Endothelial cell of umbilical vein (primary cell): Measurements from ENCODE around the gene EMCN. TPM values are rescaled to one million over a fixed set of nuclear protein-coding genes. Genes with fewer than 3 reads are reported as not detected.
A peak's percentile ranks its signal among the peaks of the same experiment; 100 is the strongest.

Experiments
- BruUV-seq: library from RNA; stranded (reverse); fragments of 400-500 nt; replicated peaks from 2 replicates; lab custom pipeline; 2021; lab: Mats Ljungman, UMichigan
- CTCF ChIA-PET: fragments of 300-600, 350-600 bp; sonication (Branson Sonifier 250); formaldehyde crosslinking; loops from one replicate; lab custom pipeline; 2021; ENCODE audit warnings: antibody characterized with exemption, inconsistent platforms; lab: Charles Lee
- POLR2A ChIA-PET: fragments of 300-600, 350-600 bp; sonication (Branson Sonifier 250); formaldehyde crosslinking; loops from one replicate; lab custom pipeline; 2021; ENCODE audit warnings: antibody characterized with exemption, inconsistent platforms; lab: Charles Lee
- DNase-seq: peaks from one replicate; pipeline ENCODE4 v3.0.0-alpha.2; 2011; ENCODE audit warnings: low read depth, low spot score
- FAIRE-seq: peaks from 2 replicates; lab custom pipeline; 2011; peaks lifted over from hg19 to GRCh38; lab: Jason Lieb, UNC
- H2AFZ ChIP-seq: 2 replicates; pipeline ENCODE4 v1.6.0; 2012; ENCODE audit warnings: low read depth, low read length, control low read depth, inconsistent platforms
- H3K27ac ChIP-seq: 2 replicates; pipeline ENCODE4 v1.5.1; 2011; ENCODE audit warnings: low read depth, mild to moderate bottlenecking, control low read depth, low read length, moderate library complexity; ENCODE audit not compliant: insufficient read depth
- H3K27me3 ChIP-seq, 2 experiments: 2 replicates each; pipeline versions ENCODE4 v1.6.0 to v1.6.1; 2011; ENCODE audit warnings: low read length in 2 of 2, mixed read lengths in 1 of 2; ENCODE audit not compliant: control insufficient read depth in 2 of 2, insufficient read depth in 2 of 2
- H3K36me3 ChIP-seq, 2 experiments: 2 replicates in 1 of 2; 3 replicates in 1 of 2; pipeline ENCODE4 v1.5.1; 2011; ENCODE audit warnings: low read length in 2 of 2, mild to moderate bottlenecking in 1 of 2, moderate library complexity in 1 of 2; ENCODE audit not compliant: control insufficient read depth in 2 of 2, insufficient read depth in 2 of 2; ENCODE audit errors: extremely low read depth in 1 of 2
- H3K4me1 ChIP-seq: 3 replicates; pipeline ENCODE4 v1.5.1; 2011; ENCODE audit warnings: mild to moderate bottlenecking, low read length; ENCODE audit not compliant: control insufficient read depth, insufficient read depth; ENCODE audit errors: extremely low read depth
- H3K4me2 ChIP-seq: 2 replicates; pipeline ENCODE4 v1.6.1; 2011; ENCODE audit warnings: low read length, control low read depth, mixed read lengths; ENCODE audit not compliant: insufficient read depth
- H3K4me3 ChIP-seq, 3 experiments: fragments of 200-600 bp in 1 of 3; sonication (generic), shearing (Covaris generic) in 1 of 3; replicated peaks in 1 of 3; 2 replicates each; pipeline ENCODE4 v1.5.1; 2011 to 2016; ENCODE audit warnings: control low read depth in 3 of 3, low read length in 3 of 3, mild to moderate bottlenecking in 2 of 3, inconsistent platforms in 1 of 3, low read depth in 1 of 3, moderate library complexity in 1 of 3; ENCODE audit not compliant: insufficient read depth in 1 of 3
- H3K79me2 ChIP-seq: 2 replicates; pipeline ENCODE4 v1.6.0; 2012; ENCODE audit warnings: low read length, inconsistent platforms; ENCODE audit not compliant: control insufficient read depth, insufficient read depth
- H3K9ac ChIP-seq: replicated peaks from 2 replicates; pipeline ENCODE3; 2011; ENCODE audit warnings: low read length, control low read depth; ENCODE audit not compliant: insufficient read depth; ENCODE audit errors: extremely low read depth
- H3K9me1 ChIP-seq: replicated peaks from 3 replicates; pipeline ENCODE4 v1.6.0; 2011; ENCODE audit warnings: mild to moderate bottlenecking, low read length; ENCODE audit not compliant: control insufficient read depth, insufficient read depth; ENCODE audit errors: extremely low read depth
- H3K9me3 ChIP-seq: replicated peaks from 2 replicates; pipeline ENCODE4 v1.5.1; 2012; ENCODE audit warnings: low read length, inconsistent platforms; ENCODE audit not compliant: control insufficient read depth, insufficient read depth
- H4K20me1 ChIP-seq: replicated peaks from 2 replicates; pipeline ENCODE3; 2011; ENCODE audit warnings: mild to moderate bottlenecking, low read length; ENCODE audit not compliant: control insufficient read depth, insufficient read depth; ENCODE audit errors: extremely low read depth
- EZH2 ChIP-seq: IDR thresholded peaks from 2 replicates; pipeline ENCODE4 v1.6.1; 2012; ENCODE audit warnings: borderline replicate concordance, low read depth, mild to moderate bottlenecking, moderate library complexity, low read length, inconsistent platforms; ENCODE audit not compliant: severe bottlenecking
- FOS ChIP-seq: IDR thresholded peaks from 2 replicates; pipeline ENCODE4 v1.6.1; 2011; ENCODE audit warnings: mild to moderate bottlenecking, low read length, moderate library complexity, borderline replicate concordance; ENCODE audit not compliant: insufficient read depth
- GATA2 ChIP-seq: IDR thresholded peaks from 2 replicates; pipeline ENCODE4 v1.7.0; 2011; ENCODE audit warnings: low read depth, mild to moderate bottlenecking, moderate library complexity, mixed read lengths, low read length; ENCODE audit not compliant: insufficient read length, insufficient read depth
- JUN ChIP-seq: IDR thresholded peaks from 2 replicates; pipeline ENCODE4 v1.6.1; 2011; ENCODE audit warnings: borderline replicate concordance, low read depth; ENCODE audit not compliant: insufficient read length, insufficient read depth
- MAX ChIP-seq: IDR thresholded peaks from 2 replicates; pipeline ENCODE4 v1.6.1; 2011; ENCODE audit not compliant: insufficient read depth, insufficient read length
- MYC ChIP-seq: IDR thresholded peaks from one replicate; pipeline ENCODE4 v1.6.1; 2011; ENCODE audit warnings: mild to moderate bottlenecking, low read depth, low read length
- POLR2A ChIP-seq: IDR thresholded peaks from 2 replicates; pipeline ENCODE4 v1.6.1; 2012; ENCODE audit warnings: low read depth, mild to moderate bottlenecking, control low read depth, low read length
- POLR2AphosphoS5 ChIP-seq: IDR thresholded peaks from 2 replicates; pipeline ENCODE4 v1.6.1; 2012; ENCODE audit warnings: low read depth, mild to moderate bottlenecking, control low read depth, low read length, moderate library complexity; ENCODE audit not compliant: insufficient read depth
- dilution Hi-C: fragments of 300-500 bp; cut with MboI; formaldehyde crosslinking; loops from one replicate; pipeline ENCODE4 v1.15.0; 2019; ENCODE audit warnings: low sequenced_read_pairs; ENCODE audit not compliant: extremely low pct_ligation_motif_present
- intact Hi-C: fragments of 100-400 bp; cut with micrococcal nuclease; formaldehyde crosslinking; loops from one replicate; pipeline ENCODE4 v1.10.0; 2022
- polyA plus RNA-seq, 4 experiments: library from polyadenylated mRNA; depleted of rRNA in 3 of 4; stranded (reverse) in 3 of 4; unstranded in 1 of 4; fragments of >200 nt; gene quantifications; 2 replicates each; pipeline versions ENCODE4 v1.2.1 to v1.2.3, GENCODE V29; 2011 to 2012; ENCODE audit warnings: missing spikeins in 1 of 4
- total RNA-seq: library from RNA; stranded (reverse); gene quantifications from 2 replicates; pipeline ENCODE4 v1.2.3, GENCODE V29; 2021
- TF ChIP-seq, protein P1 (sequence below), 2 donors: IDR thresholded peaks; 1 replicate in 1 of 2; 2 replicates in 1 of 2; pipeline ENCODE4 v1.5.1; 2011; ENCODE audit warnings: low read length in 2 of 2, mild to moderate bottlenecking in 2 of 2, moderate library complexity in 2 of 2, control low read depth in 1 of 2, inconsistent platforms in 1 of 2, low read depth in 1 of 2; ENCODE audit not compliant: insufficient read depth in 1 of 2; ENCODE audit errors: extremely low read depth in 1 of 2

The EMCN gene
- total and polyA plus RNA-seq, 2 donors (not counting 3 experiments of a cell fraction or from before 2014, with no cell fraction given) = 51.6 to 97.3 TPM

DNA sequence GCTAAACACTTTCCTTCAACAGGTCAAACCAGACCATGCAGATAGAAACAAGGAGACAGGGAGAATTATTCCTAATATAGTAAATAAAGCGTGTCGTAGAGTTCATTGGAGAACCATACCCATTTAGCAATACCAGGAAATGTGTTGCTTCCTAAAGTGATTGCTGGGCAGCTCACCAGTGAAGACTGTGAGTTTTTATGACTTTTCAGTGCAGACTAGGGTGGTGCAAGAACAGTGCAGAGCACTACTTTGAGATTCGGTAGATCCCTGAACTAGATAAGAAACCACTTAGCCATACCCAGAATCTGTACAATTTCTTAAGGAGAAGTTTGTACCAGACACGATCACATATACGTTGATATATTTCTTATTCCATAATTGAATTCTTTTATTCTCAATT, 87.4 kb downstream of the EMCN start:
- H3K9me3 ChIP-seq = no peaks in the 10 kb centered on the region
- no peak overlapping the region for H3K9ac ChIP-seq
- POLR2A ChIA-PET = no interaction called here
- H3K27ac ChIP-seq = no peak overlapping the region
- no peaks in the 10 kb centered on the region for H3K79me2 ChIP-seq
- CTCF ChIA-PET = interaction anchor here (0.8 kb wide), 1 partner anchor 309 kb away, joined by 3 read pairs; no protein-coding TSS in a partner anchor
- peak overlapping the region; percentile 5 for H3K4me2 ChIP-seq
- intact Hi-C loops = no loop called here
- peaks cover 0 to 2% of the 10 kb centered on the region in 2 experiments for H3K36me3 ChIP-seq
- FAIRE-seq (peak; percentile 49), DNase-seq (peak; percentile 45)
- H3K4me3 ChIP-seq = no peak overlapping the region
- dilution Hi-C loops = no loop called here
- no peaks in the 10 kb centered on the region for H4K20me1 ChIP-seq
- no peak overlapping the region for H2AFZ ChIP-seq
- H3K9me1 ChIP-seq = no peaks in the 10 kb centered on the region
- no peaks in the 10 kb centered on the region for H3K27me3 ChIP-seq
- H3K4me1 ChIP-seq = peaks cover 28% of the 10 kb centered on the region
- TF ChIP-seq POLR2AphosphoS5 (no peak), GATA2 (peak; percentile 76), FOS (no peak), POLR2A (no peak), EZH2 (no peak)
- BruUV-seq = no TSS peak

GRCh38 chr4:100429616-100430015, 88.2 kb downstream of the EMCN start:
- H3K4me1 ChIP-seq = peaks cover 28% of the 10 kb centered on the region
- no peak overlapping the region for H3K27ac ChIP-seq
- H3K27me3 ChIP-seq = no peaks in the 10 kb centered on the region
- intact Hi-C loops (no loop called here), dilution Hi-C loops (no loop called here)
- DNase-seq = no peak
- no peak for FAIRE-seq
- BruUV-seq = no TSS peak
- no peaks in the 10 kb centered on the region for H3K9me1 ChIP-seq
- H4K20me1 ChIP-seq = no peaks in the 10 kb centered on the region
- POLR2A ChIA-PET = no interaction called here
- no peaks in the 10 kb centered on the region for H3K9me3 ChIP-seq
- H3K36me3 ChIP-seq = peaks cover 0 to 2% of the 10 kb centered on the region in 2 experiments
- H3K4me2 ChIP-seq = no peak overlapping the region
- no peak overlapping the region for H2AFZ ChIP-seq
- no peak overlapping the region for H3K4me3 ChIP-seq
- TF ChIP-seq, protein P1, sequence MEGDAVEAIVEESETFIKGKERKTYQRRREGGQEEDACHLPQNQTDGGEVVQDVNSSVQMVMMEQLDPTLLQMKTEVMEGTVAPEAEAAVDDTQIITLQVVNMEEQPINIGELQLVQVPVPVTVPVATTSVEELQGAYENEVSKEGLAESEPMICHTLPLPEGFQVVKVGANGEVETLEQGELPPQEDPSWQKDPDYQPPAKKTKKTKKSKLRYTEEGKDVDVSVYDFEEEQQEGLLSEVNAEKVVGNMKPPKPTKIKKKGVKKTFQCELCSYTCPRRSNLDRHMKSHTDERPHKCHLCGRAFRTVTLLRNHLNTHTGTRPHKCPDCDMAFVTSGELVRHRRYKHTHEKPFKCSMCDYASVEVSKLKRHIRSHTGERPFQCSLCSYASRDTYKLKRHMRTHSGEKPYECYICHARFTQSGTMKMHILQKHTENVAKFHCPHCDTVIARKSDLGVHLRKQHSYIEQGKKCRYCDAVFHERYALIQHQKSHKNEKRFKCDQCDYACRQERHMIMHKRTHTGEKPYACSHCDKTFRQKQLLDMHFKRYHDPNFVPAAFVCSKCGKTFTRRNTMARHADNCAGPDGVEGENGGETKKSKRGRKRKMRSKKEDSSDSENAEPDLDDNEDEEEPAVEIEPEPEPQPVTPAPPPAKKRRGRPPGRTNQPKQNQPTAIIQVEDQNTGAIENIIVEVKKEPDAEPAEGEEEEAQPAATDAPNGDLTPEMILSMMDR (IDR thresholded peaks at IDR 0.05; ENCODE audit: extremely low read depth in 1 of 2, insufficient read depth in 1 of 2, low read depth in 1 of 2, low read length in 2 of 2) = no peak
- no peak for TF ChIP-seq EZH2
- TF ChIP-seq MAX = no peak
- TF ChIP-seq JUN = no peak
- TF ChIP-seq MYC = no peak
- TF ChIP-seq POLR2AphosphoS5 = no peak
- no peak for TF ChIP-seq GATA2
- H3K9ac ChIP-seq = no peak overlapping the region
- CTCF ChIA-PET = no interaction called here
- no peaks in the 10 kb centered on the region for H3K79me2 ChIP-seq
